ENCODE data around the gene CALML3.
"Not testable (repeated sequence)": the region's sequence is repeated elsewhere in the genome, so short reads cannot be mapped to it uniquely, and the experiment has no call there.

The CALML3 gene

GRCh38 chr10:5555881-5556280 is 31.1 kb downstream of the CALML3 start:
- DNase-seq (ENCODE audit: low spot score), result no peak

- DNase-seq (ENCODE audit: low spot score), result no peak
Observed at GRCh38 chr10:5556576-5556975, 31.8 kb downstream of the CALML3 start.

- no peak for DNase-seq (ENCODE audit: low spot score)
Observed at GRCh38 chr10:5557040-5557721, 32.4 kb downstream of the CALML3 start.

- no peak for DNase-seq (ENCODE audit: low spot score)
Observed at GRCh38 chr10:5557799-5558771, 33.3 kb downstream of the CALML3 start.

GRCh38 chr10:5559022-5559421 is 34.3 kb downstream of the CALML3 start:
- DNase-seq (ENCODE audit: low spot score), result not testable (repeated sequence)

GRCh38 chr10:5559642-5560141 is 34.9 kb downstream of the CALML3 start:
- DNase-seq (ENCODE audit: low spot score), result no peak

GRCh38 chr10:5560142-5560816 is 35.5 kb downstream of the CALML3 start:
- no peak for DNase-seq (ENCODE audit: low spot score)

- DNase-seq (ENCODE audit: low spot score), result no peak
Observed at GRCh38 chr10:5560817-5561703, 36.3 kb downstream of the CALML3 start.

GRCh38 chr10:5561704-5562645 is 37.2 kb downstream of the CALML3 start:
- no peak for DNase-seq (ENCODE audit: low spot score)

- no peak for DNase-seq (ENCODE audit: low spot score)
Observed at GRCh38 chr10:5563321-5563961, 38.7 kb downstream of the CALML3 start.

- DNase-seq (ENCODE audit: low spot score), result peak; percentile 68
Observed at GRCh38 chr10:5563991-5564536, 39.3 kb downstream of the CALML3 start.

GRCh38 chr10:5564537-5565204 is 39.9 kb downstream of the CALML3 start:
- DNase-seq (ENCODE audit: low spot score), result peak; percentile 48

GRCh38 chr10:5565205-5565545 is 40.4 kb downstream of the CALML3 start:
- no peak for DNase-seq (ENCODE audit: low spot score)

GRCh38 chr10:5565671-5566581 is 41.2 kb downstream of the CALML3 start:
- DNase-seq (ENCODE audit: low spot score), result no peak

- peak; percentile 54 for DNase-seq (ENCODE audit: low spot score)
Observed at GRCh38 chr10:5566614-5567013, 41.9 kb downstream of the CALML3 start.

GRCh38 chr10:5567477-5567876 is 42.7 kb downstream of the CALML3 start:
- DNase-seq (ENCODE audit: low spot score), result no peak

- no peak for DNase-seq (ENCODE audit: low spot score)
Observed at GRCh38 chr10:5568984-5569383, 44.2 kb downstream of the CALML3 start.

- DNase-seq (ENCODE audit: low spot score), result no peak
Observed at GRCh38 chr10:5569568-5569967, 44.8 kb downstream of the CALML3 start.

Data from CD4-positive, alpha-beta T cell treated with Interleukin-15 for 4 hours (primary cell).